Measurements from ENCODE around the gene TOB1.

TOB1 gene

DNA sequence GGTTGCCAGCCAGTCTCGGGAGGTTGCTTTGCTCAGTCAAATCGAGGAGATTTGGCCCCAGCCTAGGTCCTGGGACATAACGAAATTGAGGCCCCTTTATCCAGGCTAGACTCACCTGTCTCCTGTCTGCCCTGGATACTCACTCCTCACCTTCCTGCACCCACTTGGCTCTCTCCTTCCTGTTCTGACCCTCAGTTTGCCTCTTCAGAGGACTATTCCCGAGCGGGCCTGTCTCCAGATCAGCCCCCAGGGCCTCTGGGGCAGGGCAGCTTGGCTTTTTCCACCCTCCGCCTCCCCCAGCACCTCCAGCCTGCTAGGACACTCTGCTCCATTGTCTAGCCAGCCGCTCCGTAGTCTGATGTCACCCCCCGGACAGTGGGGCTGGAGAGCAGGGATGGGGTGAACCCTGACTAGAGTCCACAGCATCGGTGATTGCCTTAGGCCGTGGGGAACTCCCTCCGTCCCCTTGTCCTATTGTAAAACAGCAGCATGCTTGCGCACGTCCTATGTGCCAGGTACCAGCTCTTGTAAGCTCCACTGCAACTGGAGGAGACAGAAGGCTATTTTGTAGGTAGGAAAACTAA, 21.9 kb downstream of the TOB1 start:
- DNase-seq = no peak

DNA sequence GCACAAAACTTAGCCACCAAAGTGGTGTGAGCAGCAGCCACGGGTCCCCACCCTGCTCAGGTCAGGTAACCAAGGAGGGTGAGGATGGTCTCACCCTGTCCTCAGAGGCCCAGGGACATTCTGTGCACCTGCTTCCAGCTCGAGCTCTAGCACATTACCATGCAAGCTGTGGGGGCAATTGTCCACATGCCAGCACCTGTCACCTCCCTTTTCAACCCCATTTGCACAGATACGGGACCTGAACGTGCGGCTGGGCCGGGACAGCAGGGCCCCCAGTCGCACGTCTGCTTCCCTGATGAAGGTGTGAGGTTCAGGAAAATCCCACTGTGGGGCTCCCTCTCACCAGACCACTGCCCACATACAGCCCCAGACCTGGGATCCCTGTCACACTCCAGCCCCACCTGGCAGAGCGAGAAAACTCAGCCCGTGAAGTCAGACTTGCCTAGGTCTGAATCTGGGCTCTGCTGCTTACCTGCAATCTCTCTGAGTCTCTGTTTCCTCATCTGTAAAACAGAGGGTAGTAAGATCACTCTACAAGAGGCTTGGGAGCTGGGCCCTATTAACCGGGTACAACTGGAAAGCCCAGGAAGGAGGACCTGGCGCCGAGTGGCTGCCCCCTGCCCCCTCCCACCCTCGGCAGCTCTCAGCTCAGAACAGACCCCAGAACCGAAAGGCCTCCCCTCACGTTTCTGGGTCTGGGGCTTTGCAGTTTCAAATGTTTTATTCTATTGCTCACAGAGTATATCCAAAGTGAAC, 22.8 kb downstream of the TOB1 start:
- no peak for DNase-seq

- DNase-seq = no peak
Measured at GRCh38 chr17:50842506-50843149, 23.5 kb downstream of the TOB1 start.

DNA sequence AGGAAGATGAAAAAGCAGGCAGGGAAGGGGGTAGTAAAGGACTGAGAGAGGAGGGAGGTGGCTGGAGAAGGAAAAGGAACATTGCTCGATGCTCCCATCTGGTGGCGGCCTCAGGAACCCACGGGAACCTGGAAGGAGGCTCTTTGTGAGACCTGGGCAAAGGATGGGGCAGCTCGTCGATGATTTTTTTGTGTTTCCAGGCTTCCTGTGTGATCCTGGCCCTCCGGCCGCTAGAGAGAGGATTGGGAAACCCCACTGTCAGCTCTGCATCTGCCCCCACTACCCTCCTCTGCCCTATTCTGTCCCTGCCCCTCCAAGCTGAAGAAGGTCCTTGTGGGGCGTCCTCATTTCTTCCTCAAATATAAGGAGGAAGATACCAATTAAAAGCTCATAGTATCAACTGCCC, 24.2 kb downstream of the TOB1 start:
- peak; percentile 86 for DNase-seq

- DNase-seq = no peak
Measured at GRCh38 chr17:50841277-50841948, 24.7 kb downstream of the TOB1 start.

GRCh38 chr17:50840311-50840851, 25.8 kb downstream of the TOB1 start:
- no peak for DNase-seq

DNA sequence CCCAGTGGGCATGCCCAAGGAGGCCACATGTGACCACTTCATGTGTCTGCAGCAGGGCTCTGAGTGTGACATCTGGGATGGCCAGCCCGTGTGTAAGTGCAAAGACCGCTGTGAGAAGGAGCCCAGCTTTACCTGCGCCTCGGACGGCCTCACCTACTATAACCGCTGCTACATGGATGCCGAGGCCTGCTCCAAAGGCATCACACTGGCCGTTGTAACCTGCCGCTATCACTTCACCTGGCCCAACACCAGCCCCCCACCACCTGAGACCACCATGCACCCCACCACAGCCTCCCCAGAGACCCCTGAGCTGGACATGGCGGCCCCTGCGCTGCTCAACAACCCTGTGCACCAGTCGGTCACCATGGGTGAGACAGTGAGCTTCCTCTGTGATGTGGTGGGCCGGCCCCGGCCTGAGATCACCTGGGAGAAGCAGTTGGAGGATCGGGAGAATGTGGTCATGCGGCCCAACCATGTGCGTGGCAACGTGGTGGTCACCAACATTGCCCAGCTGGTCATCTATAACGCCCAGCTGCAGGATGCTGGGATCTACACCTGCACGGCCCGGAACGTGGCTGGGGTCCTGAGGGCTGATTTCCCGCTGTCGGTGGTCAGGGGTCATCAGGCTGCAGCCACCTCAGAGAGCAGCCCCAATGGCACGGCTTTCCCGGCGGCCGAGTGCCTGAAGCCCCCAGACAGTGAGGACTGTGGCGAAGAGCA, 26.4 kb downstream of the TOB1 start:
- no peak for DNase-seq

- DNase-seq = no peak
Measured at GRCh38 chr17:50837980-50838954, 27.9 kb downstream of the TOB1 start.

GRCh38 chr17:50837286-50837979, 28.7 kb downstream of the TOB1 start:
- no peak for DNase-seq

DNA sequence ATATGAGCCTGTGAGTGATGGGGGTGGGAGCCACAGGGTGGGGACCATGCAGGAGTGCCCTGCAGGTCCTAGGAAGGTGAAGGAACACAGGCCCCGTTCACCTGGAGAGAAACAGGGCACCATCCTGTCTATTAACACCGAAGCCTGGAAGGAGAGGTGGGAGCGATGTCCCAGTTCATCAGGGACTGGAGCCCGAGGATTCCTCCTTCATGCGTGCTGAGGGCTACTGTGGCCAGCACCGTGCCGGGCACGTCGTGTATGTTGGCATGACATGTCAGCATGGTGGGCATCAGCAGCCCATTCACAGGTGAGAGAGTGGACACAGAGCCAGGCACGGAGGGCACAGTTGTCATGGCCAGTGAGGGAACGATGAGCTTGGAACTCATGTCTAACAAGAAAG, 29.3 kb downstream of the TOB1 start:
- no peak for DNase-seq

- DNase-seq = peak; percentile 63
Measured at GRCh38 chr17:50835301-50836234, 30.6 kb downstream of the TOB1 start, which contains the start of gene WFIKKN2. WFIKKN2 (plus strand) TSS chr17:50835586; CDS start chr17:50835938, 352 bp downstream.

GRCh38 chr17:50834429-50835300, 31.5 kb downstream of the TOB1 start:
- DNase-seq = peak; percentile 67

- DNase-seq = no peak
Measured at GRCh38 chr17:50833510-50834428, 32.4 kb downstream of the TOB1 start.

DNA sequence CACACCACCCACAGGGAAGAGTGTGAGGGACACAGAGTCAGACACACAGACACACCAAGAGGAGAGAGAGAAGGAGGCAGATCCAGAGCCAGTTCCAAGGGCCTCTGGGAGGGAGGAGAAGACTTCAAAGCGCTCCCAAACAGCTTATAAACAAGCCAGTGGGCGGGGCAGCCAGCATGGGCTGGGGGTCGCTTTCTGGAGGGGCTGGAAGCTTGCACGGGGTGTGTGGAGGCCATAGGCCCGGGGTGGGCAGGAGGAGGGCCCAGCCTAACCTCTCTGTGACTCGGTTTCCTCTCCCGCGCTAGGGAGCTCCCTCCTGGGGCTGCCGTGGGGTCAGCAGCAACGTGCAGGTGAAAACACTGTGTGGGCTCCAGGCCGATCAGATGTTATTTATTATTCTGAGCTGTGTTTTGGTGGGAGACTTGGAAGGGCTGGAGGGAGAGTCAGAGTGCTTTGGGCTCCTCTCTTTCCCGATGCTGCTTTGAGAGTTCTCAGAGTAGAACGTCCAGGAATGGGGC, 33.2 kb downstream of the TOB1 start:
- DNase-seq = no peak

DNA sequence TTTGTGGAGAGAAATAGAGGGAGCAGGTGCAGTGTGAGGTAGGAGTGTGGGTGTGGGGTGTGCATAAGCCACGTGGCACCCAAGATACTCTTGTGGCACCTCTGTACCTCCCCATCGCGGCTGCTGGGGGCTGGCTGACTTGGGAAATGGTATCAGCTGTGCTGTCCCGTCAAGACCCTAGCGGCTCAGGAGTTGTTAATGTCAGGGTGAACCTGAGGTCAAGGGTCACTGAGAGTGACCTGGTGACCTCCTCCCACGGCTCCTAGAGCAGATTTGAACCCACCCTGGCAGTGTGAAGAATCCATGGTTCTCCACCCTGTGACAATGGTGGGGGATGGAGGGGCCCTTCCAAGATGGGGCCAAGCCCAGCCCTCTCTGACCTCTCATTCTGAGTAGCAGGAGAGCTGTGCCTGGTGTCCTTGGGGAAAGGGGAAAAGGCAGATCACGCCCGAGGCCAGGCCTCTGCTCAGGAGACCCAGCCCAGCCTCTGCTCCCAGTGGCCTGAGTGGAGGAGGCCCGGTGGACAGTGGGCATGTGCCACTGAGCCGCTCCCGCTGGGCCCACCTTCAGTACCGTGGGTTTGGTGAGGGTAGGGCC, 33.8 kb downstream of the TOB1 start:
- no peak for DNase-seq

DNA sequence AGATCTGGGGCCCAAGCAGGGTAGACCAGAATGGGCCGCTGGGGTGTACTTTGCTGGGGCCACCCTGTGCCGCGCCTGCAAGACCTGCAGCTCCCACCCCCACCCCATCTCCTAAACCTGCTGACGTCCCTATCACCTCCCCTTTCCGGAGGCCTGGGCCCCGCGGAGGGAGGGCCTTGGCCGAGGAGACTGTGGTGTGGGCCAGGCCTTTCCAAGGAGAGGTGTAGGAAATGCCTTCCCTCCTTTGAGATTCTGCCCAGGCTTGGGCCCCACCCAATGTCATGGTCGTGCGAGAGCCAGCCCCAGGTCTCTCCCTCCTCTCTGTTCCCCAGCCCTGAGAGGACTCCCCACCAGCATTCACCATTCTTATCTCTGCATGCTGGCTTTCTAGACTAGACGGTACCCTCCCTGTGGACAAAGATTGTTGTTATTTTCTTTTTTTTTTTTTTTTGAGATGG, 34.7 kb downstream of the TOB1 start:
- no peak for DNase-seq

GRCh38 chr17:50830994-50831393, 35.2 kb downstream of the TOB1 start:
- no peak for DNase-seq

Measured in DMS53 (cell line).